K562 (cell line): ENCODE data around the gene PTP4A2. TPM values are rescaled to one million over a fixed set of nuclear protein-coding genes. Genes with fewer than 3 reads are reported as not detected.
A peak's percentile ranks its signal among the peaks of the same experiment; 100 is the strongest.

Experiments used
- DNMT1 ChIP-seq: fragments of 450-650 bp; IDR thresholded peaks from 2 replicates; pipeline ENCODE4 v1.6.1; 2016; ENCODE audit warnings: antibody characterized with exemption, mild to moderate bottlenecking
- FIP1L1 ChIP-seq: fragments of 200-400 bp; formaldehyde crosslinking; IDR thresholded peaks from 2 replicates; pipeline ENCODE4 v1.6.1; 2018; ENCODE audit warnings: mild to moderate bottlenecking, low read depth, low read length; ENCODE audit not compliant: poor library complexity, severe bottlenecking
- MBD2 ChIP-seq: sonication (generic); IDR thresholded peaks from 2 replicates; pipeline ENCODE4 v1.6.1; 2016; ENCODE audit warnings: low read depth, borderline replicate concordance
- MYC ChIP-seq, 2 experiments: fragments of 250-450 bp in 1 of 2; sonication (Bioruptor Pico) in 1 of 2; IDR thresholded peaks; 2 replicates each; pipeline versions ENCODE4 v1.5.1 to v1.6.1; 2012 to 2021; ENCODE audit warnings: low read depth in 2 of 2, borderline replicate concordance in 1 of 2, improper control_type of control experiment in 1 of 2, low read length in 1 of 2, mild to moderate bottlenecking in 1 of 2, moderate library complexity in 1 of 2
- NFIC ChIP-seq: fragments of 450-650 bp; IDR thresholded peaks from 2 replicates; pipeline ENCODE4 v1.6.1; 2017; ENCODE audit warnings: mild to moderate bottlenecking, inconsistent platforms
- NR2C2 ChIP-seq, 2 experiments: fragments of 200-800 bp in 1 of 2; sonication (Bioruptor generic) in 1 of 2; sonication (generic) in 1 of 2; formaldehyde crosslinking in 1 of 2; IDR thresholded peaks; 2 replicates each; pipeline versions ENCODE4 v1.6.1 to v1.8.0; 2016 to 2022; ENCODE audit warnings: mild to moderate bottlenecking in 1 of 2, missing compliant biosample characterization in 1 of 2, missing genetic modification characterization in 1 of 2, missing genetic modification reagents in 1 of 2
- PPARD ChIP-seq: fragments of 250-450 bp; sonication (Bioruptor Pico); IDR thresholded peaks from 2 replicates; pipeline ENCODE4 v1.8.0; 2022; ENCODE audit warnings: inconsistent platforms, mild to moderate bottlenecking, moderate library complexity
- SRSF3 ChIP-seq: fragments of 200-400 bp; formaldehyde crosslinking; IDR thresholded peaks from 2 replicates; pipeline ENCODE4 v1.6.1; 2016; ENCODE audit warnings: mild to moderate bottlenecking, low read length, moderate library complexity; ENCODE audit not compliant: insufficient read depth
- ZNF232 ChIP-seq: sonication (generic); formaldehyde crosslinking; IDR thresholded peaks from 2 replicates; pipeline ENCODE4 v1.8.0; 2022; ENCODE audit warnings: mild to moderate bottlenecking, missing genetic modification reagents
- polyA plus RNA-seq, 8 experiments: library from polyadenylated mRNA; depleted of rRNA in 4 of 8; stranded (reverse) in 5 of 8; unstranded in 3 of 8; fragments of >200 nt; fragmentation: Nextera tagmentation in 2 of 8; fragmentation: Illumina TruSeq in 1 of 8; extraction: Ambion mirVana in 2 of 8; extraction: Trizol in 1 of 8; gene quantifications; 2 replicates each; pipeline versions ENCODE4 v1.2.1 to v1.2.3, GENCODE V29; 2011 to 2014; ENCODE audit warnings: inconsistent platforms in 1 of 8, missing spikeins in 1 of 8
- total RNA-seq, 7 experiments: library from RNA; depleted of rRNA in 6 of 7; stranded (reverse); fragments of >200 nt in 6 of 7; fragmentation: Illumina TruSeq in 2 of 7; extraction: Trizol in 2 of 7; gene quantifications; 2 replicates each; pipeline versions ENCODE4 v1.2.1 to v1.2.3, GENCODE V29; 2011 to 2021; ENCODE audit warnings: low replicate concordance in 1 of 7
- TF ChIP-seq, protein P1 (sequence below): fragments of 450-650 bp; IDR thresholded peaks from 2 replicates; pipeline ENCODE4 v1.6.1; 2016; ENCODE audit warnings: antibody characterized with exemption
- TF ChIP-seq, protein P2 (sequence below): fragments of 450-650 bp; formaldehyde crosslinking; IDR thresholded peaks from 2 replicates; pipeline ENCODE4 v1.4.0; 2022; ENCODE audit warnings: mild to moderate bottlenecking, moderate library complexity
- TF ChIP-seq, protein P3 (sequence below): fragments of 200-600 bp; sonication (generic); IDR thresholded peaks from one replicate; pipeline ENCODE4 v1.6.1; 2012; ENCODE audit warnings: mild to moderate bottlenecking, low read depth, low read length, inconsistent platforms

PTP4A2 gene
- total and polyA plus RNA-seq, 9 of the 15 experiments (the other 6 are each of a cell fraction or from before 2014, with no cell fraction given): 197 to 870 (median 480) TPM

DNA sequence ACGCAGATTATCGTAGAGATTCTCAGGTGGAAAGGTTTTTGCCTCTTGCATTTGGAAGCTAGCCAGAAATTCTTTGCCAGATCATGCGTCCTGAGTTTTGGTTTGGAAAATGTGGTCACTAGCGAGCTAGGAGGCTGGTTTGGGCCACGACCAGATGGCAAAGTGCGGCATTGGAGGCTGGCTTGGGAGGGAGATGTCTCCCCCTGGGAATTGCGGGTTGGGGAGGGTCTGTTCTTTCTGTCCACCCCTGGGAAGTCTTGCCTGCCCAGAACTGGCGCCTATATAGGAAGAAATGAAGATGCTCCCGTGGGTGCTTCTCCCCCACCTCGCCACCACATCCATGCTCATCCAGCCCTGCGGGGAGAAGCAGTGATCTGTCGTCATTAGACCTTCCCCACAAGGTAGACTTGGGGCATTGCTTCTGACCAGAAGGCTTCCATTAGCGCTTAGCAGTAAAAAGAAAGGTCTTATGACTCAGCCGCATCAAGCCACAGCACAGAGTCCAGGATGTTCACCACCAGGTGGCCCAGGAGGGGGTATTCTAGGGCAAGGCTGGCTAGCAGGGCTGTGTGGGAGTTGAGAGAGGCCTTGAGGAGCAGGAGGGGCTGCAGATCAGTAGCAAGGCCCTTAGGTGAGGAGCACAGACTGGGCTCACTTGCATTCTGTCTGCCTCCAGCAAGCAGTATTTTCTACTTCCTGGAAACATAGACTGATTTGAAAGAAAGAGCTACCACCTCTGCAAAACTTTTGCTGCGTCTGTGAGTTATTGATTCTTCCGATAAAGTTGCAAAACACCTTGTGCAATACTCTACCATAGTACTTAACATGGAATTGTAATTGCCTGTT, 1.5 kb upstream of the PTP4A2 start (continued):
- peak; percentile 68 for TF ChIP-seq MYC (IDR thresholded peaks at IDR 0.05; ENCODE audit: low read depth, low read length)
- TF ChIP-seq MYC (CRISPR knock-in tag; IDR thresholded peaks at IDR 0.05; ENCODE audit: borderline replicate concordance, low read depth): no peak; the same call in 1 of the 2 replicates
- TF ChIP-seq SRSF3: no peak
- TF ChIP-seq ZNF232 (CRISPR knock-in tag): no peak
- peak; percentile 96 for TF ChIP-seq NFIC
- TF ChIP-seq NR2C2 (CRISPR knock-in tag; IDR thresholded peaks at IDR 0.05): no peak
- peak; percentile 68 for TF ChIP-seq NR2C2 (tag; IDR thresholded peaks at IDR 0.05)
- TF ChIP-seq, protein P1, sequence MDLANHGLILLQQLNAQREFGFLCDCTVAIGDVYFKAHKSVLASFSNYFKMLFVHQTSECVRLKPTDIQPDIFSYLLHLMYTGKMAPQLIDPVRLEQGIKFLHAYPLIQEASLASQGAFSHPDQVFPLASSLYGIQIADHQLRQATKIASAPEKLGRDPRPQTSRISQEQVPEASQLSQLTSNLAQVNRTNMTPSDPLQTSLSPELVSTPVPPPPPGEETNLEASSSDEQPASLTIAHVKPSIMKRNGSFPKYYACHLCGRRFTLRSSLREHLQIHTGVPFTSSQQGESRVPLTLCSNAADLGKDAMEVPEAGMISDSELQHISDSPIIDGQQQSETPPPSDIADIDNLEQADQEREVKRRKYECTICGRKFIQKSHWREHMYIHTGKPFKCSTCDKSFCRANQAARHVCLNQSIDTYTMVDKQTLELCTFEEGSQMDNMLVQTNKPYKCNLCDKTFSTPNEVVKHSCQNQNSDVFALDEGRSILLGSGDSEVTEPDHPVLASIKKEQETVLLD: peak; percentile 45; the same call in 1 of the 2 replicates
- no peak for TF ChIP-seq PPARD (CRISPR knock-in tag)
- TF ChIP-seq MBD2: peak; percentile 33; the same call in 1 of the 2 replicates
- TF ChIP-seq, protein P2, sequence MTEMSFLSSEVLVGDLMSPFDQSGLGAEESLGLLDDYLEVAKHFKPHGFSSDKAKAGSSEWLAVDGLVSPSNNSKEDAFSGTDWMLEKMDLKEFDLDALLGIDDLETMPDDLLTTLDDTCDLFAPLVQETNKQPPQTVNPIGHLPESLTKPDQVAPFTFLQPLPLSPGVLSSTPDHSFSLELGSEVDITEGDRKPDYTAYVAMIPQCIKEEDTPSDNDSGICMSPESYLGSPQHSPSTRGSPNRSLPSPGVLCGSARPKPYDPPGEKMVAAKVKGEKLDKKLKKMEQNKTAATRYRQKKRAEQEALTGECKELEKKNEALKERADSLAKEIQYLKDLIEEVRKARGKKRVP (CRISPR knock-in tag): peak; percentile 7; the same call in 1 of the 2 replicates
- no peak for TF ChIP-seq FIP1L1
- TF ChIP-seq DNMT1: no peak
- TF ChIP-seq, protein P3, sequence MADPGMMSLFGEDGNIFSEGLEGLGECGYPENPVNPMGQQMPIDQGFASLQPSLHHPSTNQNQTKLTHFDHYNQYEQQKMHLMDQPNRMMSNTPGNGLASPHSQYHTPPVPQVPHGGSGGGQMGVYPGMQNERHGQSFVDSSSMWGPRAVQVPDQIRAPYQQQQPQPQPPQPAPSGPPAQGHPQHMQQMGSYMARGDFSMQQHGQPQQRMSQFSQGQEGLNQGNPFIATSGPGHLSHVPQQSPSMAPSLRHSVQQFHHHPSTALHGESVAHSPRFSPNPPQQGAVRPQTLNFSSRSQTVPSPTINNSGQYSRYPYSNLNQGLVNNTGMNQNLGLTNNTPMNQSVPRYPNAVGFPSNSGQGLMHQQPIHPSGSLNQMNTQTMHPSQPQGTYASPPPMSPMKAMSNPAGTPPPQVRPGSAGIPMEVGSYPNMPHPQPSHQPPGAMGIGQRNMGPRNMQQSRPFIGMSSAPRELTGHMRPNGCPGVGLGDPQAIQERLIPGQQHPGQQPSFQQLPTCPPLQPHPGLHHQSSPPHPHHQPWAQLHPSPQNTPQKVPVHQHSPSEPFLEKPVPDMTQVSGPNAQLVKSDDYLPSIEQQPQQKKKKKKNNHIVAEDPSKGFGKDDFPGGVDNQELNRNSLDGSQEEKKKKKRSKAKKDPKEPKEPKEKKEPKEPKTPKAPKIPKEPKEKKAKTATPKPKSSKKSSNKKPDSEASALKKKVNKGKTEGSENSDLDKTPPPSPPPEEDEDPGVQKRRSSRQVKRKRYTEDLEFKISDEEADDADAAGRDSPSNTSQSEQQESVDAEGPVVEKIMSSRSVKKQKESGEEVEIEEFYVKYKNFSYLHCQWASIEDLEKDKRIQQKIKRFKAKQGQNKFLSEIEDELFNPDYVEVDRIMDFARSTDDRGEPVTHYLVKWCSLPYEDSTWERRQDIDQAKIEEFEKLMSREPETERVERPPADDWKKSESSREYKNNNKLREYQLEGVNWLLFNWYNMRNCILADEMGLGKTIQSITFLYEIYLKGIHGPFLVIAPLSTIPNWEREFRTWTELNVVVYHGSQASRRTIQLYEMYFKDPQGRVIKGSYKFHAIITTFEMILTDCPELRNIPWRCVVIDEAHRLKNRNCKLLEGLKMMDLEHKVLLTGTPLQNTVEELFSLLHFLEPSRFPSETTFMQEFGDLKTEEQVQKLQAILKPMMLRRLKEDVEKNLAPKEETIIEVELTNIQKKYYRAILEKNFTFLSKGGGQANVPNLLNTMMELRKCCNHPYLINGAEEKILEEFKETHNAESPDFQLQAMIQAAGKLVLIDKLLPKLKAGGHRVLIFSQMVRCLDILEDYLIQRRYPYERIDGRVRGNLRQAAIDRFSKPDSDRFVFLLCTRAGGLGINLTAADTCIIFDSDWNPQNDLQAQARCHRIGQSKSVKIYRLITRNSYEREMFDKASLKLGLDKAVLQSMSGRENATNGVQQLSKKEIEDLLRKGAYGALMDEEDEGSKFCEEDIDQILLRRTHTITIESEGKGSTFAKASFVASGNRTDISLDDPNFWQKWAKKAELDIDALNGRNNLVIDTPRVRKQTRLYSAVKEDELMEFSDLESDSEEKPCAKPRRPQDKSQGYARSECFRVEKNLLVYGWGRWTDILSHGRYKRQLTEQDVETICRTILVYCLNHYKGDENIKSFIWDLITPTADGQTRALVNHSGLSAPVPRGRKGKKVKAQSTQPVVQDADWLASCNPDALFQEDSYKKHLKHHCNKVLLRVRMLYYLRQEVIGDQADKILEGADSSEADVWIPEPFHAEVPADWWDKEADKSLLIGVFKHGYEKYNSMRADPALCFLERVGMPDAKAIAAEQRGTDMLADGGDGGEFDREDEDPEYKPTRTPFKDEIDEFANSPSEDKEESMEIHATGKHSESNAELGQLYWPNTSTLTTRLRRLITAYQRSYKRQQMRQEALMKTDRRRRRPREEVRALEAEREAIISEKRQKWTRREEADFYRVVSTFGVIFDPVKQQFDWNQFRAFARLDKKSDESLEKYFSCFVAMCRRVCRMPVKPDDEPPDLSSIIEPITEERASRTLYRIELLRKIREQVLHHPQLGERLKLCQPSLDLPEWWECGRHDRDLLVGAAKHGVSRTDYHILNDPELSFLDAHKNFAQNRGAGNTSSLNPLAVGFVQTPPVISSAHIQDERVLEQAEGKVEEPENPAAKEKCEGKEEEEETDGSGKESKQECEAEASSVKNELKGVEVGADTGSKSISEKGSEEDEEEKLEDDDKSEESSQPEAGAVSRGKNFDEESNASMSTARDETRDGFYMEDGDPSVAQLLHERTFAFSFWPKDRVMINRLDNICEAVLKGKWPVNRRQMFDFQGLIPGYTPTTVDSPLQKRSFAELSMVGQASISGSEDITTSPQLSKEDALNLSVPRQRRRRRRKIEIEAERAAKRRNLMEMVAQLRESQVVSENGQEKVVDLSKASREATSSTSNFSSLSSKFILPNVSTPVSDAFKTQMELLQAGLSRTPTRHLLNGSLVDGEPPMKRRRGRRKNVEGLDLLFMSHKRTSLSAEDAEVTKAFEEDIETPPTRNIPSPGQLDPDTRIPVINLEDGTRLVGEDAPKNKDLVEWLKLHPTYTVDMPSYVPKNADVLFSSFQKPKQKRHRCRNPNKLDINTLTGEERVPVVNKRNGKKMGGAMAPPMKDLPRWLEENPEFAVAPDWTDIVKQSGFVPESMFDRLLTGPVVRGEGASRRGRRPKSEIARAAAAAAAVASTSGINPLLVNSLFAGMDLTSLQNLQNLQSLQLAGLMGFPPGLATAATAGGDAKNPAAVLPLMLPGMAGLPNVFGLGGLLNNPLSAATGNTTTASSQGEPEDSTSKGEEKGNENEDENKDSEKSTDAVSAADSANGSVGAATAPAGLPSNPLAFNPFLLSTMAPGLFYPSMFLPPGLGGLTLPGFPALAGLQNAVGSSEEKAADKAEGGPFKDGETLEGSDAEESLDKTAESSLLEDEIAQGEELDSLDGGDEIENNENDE: no peak
